ENCODE measurements around the gene AGRN. TPM values are rescaled to one million over a fixed set of nuclear protein-coding genes. Genes with fewer than 3 reads are reported as not detected.
"Not testable (repeated sequence)": the region's sequence is repeated elsewhere in the genome, so short reads cannot be mapped to it uniquely, and the experiment has no call there.

The AGRN gene
- total RNA-seq, 4 donors from 2014 or later: 8.2 to 86.9 (median 26.2) TPM

DNA sequence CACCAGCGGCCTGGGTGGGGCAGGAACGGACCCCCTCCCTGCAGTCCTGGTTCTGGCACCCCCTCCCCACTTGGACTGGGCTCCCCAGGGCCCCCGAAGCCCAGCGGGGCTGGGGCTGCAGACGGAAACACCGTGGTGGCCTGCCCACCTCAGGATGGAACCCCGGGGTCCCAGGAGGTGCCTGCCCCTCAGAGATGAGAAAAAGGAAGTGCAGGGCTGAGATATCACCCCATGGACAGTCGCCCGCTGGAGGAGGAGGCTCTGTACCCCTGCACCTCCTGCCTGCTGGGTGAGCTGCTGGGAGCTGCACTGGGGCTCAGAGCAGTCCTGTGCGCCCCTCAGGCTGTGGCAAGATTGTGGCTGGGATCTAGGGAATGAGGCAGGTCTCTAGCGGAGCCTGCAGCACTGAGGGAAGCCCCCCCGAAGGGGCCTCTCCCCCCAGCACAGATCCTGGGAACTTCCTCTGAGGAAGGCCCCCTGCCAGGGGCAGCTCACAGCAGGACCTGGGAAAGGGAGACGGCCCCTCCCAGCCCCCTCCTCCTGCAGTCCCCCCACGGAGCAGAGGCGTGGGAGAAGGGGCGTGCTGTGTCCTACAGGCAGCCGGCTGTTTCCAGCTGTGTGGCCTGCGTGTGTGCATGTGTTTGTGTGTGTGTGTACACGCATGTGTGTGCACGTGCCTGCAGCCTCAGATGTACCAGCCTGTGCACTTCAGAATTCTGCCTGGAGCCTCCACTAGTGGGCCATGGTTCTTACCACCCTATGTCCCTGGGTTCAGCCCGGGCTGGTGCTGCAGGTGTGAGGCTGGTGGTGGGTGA, 6.9 kb downstream of the AGRN start:
- intact Hi-C loops (cut with DNase I; ENCODE audit: low total_unique reads): no loop called here
- TF ChIP-seq, protein P1, sequence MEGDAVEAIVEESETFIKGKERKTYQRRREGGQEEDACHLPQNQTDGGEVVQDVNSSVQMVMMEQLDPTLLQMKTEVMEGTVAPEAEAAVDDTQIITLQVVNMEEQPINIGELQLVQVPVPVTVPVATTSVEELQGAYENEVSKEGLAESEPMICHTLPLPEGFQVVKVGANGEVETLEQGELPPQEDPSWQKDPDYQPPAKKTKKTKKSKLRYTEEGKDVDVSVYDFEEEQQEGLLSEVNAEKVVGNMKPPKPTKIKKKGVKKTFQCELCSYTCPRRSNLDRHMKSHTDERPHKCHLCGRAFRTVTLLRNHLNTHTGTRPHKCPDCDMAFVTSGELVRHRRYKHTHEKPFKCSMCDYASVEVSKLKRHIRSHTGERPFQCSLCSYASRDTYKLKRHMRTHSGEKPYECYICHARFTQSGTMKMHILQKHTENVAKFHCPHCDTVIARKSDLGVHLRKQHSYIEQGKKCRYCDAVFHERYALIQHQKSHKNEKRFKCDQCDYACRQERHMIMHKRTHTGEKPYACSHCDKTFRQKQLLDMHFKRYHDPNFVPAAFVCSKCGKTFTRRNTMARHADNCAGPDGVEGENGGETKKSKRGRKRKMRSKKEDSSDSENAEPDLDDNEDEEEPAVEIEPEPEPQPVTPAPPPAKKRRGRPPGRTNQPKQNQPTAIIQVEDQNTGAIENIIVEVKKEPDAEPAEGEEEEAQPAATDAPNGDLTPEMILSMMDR (IDR thresholded peaks at IDR 0.05): no peak
- no peak for TF ChIP-seq POLR2A (IDR thresholded peaks at IDR 0.05)
- DNase-seq: no peak

DNA sequence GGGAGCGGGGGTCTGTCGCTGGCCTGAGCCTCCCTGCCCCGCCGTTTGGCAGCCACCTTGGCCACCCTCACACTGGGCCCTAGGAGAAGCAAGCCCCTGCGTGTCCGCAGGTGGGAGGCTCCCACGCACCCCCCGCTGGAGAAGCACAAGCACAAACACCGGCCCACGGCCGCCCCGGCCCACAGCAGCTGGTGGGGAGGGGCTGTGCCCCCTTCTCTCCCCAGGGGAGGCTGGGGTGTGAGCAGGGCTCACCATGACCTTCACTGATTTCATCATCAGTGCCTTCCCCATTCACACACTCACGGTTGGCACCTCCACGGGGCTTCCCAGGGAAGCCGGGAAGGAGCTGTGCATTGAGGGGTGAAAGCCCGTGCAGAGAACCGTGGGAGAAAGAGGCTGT, 7.9 kb downstream of the AGRN start:
- H3K36me3 ChIP-seq: no peaks in the 10 kb centered on the region
- no peaks in the 10 kb centered on the region for H3K9me3 ChIP-seq
- no peak overlapping the region for H3K4me3 ChIP-seq
- DNase-seq: no peak
- intact Hi-C loops (cut with DNase I; ENCODE audit: low total_unique reads): no loop called here
- TF ChIP-seq, protein P1 (IDR thresholded peaks at IDR 0.05): no peak
- TF ChIP-seq POLR2A (IDR thresholded peaks at IDR 0.05): no peak
- peaks cover 0 to 9% of the 10 kb centered on the region in 2 donors for H3K4me1 ChIP-seq
- H3K27ac ChIP-seq: no peak overlapping the region
- no peaks in the 10 kb centered on the region for H3K27me3 ChIP-seq

More for the DNA sequence above, 6.9 kb downstream of the AGRN start:
- Histone ChIP-seq H3K9me3 (no peaks in the 10 kb centered on the region), H3K4me3 (no peak overlapping the region), H3K27me3 (no peaks in the 10 kb centered on the region), H3K27ac (no peak overlapping the region), H3K4me1 (peaks cover 0 to 6% of the 10 kb centered on the region in 2 donors), H3K36me3 (no peaks in the 10 kb centered on the region)

DNA sequence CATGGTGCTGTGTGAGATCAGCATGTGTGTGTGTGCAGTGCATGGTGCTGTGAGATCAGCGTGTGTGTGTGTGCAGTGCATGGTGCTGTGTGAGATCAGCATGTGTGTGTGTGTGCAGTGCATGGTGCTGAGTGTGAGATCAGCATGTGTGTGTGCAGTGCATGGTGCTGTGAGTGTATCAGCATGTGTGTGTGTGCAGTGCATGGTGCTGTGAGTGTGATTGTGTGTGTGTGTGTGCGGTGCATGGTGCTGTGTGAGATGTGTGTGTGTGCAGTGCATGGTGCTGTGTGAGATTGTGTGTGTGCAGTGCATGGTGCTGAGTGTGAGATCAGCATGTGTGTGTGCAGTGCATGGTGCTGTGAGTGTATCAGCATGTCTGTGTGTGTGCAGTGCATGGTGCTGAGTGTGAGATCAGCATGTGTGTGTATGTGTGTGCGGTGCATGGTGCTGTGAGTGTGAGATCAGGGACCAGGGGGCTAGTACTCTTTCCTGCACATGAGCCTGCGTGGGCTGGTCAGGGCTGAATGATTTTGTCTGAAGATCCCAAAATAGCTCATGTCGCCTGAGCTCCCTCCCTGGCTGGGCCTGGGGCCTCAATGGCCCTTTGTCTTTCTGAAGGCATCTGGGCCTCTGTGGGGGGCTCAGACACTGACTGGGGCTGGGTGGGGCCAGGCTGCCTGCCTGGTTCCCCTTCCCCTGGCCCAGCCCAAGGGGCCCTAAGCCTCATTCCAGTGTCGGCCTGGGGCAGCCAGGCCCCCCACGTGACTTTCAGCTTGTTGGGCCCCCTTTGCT, 11.1 kb downstream of the AGRN start:
- H3K9me3 ChIP-seq, H3K36me3 ChIP-seq, DNase-seq, H3K27ac ChIP-seq, H3K4me3 ChIP-seq, H3K27me3 ChIP-seq: not testable (repeated sequence)
- peaks cover 0 to 19% of the 10 kb centered on the region in 2 donors for H3K4me1 ChIP-seq
- intact Hi-C loops (cut with DNase I; ENCODE audit: low total_unique reads): loop anchor here (5.0 kb wide), 1 partner anchor 36 kb away; no protein-coding TSS in a partner anchor

DNA sequence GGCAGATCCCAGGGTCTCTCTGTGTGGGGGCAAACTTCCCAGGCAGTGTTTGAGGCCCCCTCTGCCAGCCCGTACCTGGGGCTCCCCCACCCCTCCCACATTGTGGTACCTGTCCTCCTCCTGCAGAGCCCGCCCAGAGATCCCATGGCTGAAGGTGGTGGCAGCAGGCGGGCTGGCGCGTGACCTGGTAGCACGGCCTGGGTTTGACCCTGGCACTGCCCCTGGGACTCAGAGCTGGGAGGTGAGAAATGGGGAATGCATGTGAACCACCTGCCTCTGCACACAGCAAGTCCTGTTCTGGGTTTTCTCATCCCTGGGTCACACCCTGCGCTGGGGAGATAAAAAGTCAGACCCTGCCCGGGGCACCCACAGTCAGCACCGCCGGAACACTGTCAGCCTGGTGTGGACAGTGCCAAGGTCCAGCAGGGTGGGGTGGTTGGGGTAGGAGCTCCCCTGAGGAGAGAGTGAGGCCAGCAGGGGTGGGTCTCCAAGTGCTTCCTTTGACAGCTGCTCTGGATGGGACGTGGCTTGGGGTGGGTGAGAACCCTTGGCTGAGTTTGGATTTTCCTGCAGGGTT, 11.8 kb downstream of the AGRN start:
- TF ChIP-seq, protein P1 (IDR thresholded peaks at IDR 0.05): no peak
- no peak for TF ChIP-seq POLR2A (IDR thresholded peaks at IDR 0.05)
- H3K27ac ChIP-seq: no peak overlapping the region
- no peaks in the 10 kb centered on the region for H3K36me3 ChIP-seq
- intact Hi-C loops (cut with DNase I; ENCODE audit: low total_unique reads): loop anchor here (5.0 kb wide), 1 partner anchor 36 kb away; no protein-coding TSS in a partner anchor
- no peaks in the 10 kb centered on the region for H3K9me3 ChIP-seq
- DNase-seq: no peak
- no peak overlapping the region for H3K4me3 ChIP-seq
- H3K4me1 ChIP-seq: peaks cover 0 to 19% of the 10 kb centered on the region in 2 donors
- H3K27me3 ChIP-seq: peaks cover 0 to 8% of the 10 kb centered on the region in 2 donors

DNA sequence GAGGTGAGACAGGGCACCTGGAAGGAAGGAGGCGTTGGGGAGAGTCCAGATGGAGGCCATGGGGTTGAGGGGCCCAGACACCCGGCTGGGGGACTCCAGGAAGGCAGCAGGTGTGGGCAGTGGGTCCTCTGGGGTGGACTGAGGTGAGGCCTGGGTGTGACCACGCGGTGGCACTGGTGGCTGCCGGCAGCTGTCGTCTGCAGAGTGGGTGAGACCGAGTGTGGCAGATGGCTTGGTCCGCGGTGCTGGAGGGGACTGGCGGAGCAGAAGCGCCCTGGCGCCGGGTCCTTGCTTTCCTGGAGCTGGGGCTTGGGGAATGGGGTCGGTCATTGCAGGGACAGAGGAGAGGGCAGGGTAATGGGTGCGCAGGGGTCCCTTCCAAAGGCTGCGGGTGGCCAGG, 12.5 kb downstream of the AGRN start:
- Histone ChIP-seq H3K4me3 (no peak overlapping the region), H3K9me3 (no peaks in the 10 kb centered on the region)
- intact Hi-C loops (cut with DNase I; ENCODE audit: low total_unique reads): loop anchor here (5.0 kb wide), 1 partner anchor 35 kb away; no protein-coding TSS in a partner anchor

More for the DNA sequence above, 12.5 kb downstream of the AGRN start:
- Histone ChIP-seq H3K4me1 (peaks cover 0 to 19% of the 10 kb centered on the region in 2 donors), H3K36me3 (no peaks in the 10 kb centered on the region), H3K27ac (no peak overlapping the region), H3K27me3 (peaks cover 0 to 8% of the 10 kb centered on the region in 2 donors)
- DNase-seq: no peak
- no peak for TF ChIP-seq POLR2A (IDR thresholded peaks at IDR 0.05)
- TF ChIP-seq, protein P1 (IDR thresholded peaks at IDR 0.05): no peak
